Putamen (tissue), 1 donor: Measurements from ENCODE around the gene LPA.
"Not testable (repeated sequence)": the region's sequence is repeated elsewhere in the genome, so short reads cannot be mapped to it uniquely, and the experiment has no call there.

Experiments used
- DNase-seq: peaks from one replicate; pipeline ENCODE4 v3.0.0-alpha.2; 2016; ENCODE audit warnings: low spot score

Gene LPA

DNA sequence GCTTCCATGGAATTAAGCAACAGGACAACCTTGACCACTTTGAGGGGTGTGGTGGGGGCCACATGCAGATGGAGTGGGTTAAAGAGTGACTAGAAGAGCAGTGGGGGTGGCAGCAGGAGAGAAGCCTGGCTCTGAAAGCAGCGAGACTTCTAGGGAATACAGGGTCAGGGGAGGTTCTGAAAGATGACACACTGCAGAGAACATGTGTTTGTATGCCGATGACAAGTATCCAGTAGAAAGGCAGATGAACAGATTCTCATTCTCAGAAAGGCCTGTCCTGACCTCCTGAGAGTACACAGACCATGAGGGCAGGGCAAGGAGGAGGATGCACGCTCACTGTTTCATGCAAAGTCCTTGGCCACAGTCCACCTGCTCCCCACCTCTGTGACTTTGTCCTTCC lies 2.9 kb downstream of the LPA start:
- DNase-seq: no peak

DNA sequence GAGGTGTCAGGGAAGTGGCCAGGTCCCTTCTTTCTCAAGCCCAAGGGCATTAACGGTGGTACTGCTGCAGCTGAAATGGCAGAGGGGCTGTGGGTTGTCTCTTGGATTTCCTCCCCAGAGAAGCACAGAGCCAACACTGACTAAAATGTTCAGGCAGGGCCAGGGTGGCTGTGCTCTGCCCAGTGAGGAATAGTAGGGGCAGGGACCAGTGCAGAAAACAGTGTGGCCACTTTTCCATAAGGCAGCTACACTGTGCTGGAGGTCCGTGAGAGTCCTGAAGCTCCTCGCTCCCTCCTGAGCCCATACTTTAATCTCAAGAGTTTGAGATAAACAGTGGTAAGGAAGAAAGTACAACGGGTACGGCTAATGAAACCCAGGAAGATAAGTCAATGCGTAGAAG lies 4.5 kb downstream of the LPA start:
- DNase-seq: no peak

DNA sequence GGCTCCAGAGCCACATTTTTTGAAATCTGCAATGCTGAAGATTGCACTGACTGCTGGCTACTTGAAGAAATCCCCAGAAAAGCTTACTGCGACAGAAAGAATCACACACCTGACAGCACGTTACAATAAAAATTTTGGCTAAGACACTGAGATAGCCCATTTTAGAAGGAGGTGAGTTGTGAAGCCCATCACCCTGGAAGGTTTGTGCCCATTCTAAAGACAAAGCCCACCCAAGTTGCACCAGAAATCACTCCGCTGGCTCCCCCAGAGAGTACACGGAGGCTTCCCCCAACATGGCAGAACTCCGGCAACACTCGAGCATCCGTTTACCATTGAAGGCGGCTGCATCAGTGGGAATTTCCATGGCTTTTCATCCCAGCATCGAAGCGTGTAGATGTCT lies 29.4 kb downstream of the LPA start:
- DNase-seq: no peak

DNA sequence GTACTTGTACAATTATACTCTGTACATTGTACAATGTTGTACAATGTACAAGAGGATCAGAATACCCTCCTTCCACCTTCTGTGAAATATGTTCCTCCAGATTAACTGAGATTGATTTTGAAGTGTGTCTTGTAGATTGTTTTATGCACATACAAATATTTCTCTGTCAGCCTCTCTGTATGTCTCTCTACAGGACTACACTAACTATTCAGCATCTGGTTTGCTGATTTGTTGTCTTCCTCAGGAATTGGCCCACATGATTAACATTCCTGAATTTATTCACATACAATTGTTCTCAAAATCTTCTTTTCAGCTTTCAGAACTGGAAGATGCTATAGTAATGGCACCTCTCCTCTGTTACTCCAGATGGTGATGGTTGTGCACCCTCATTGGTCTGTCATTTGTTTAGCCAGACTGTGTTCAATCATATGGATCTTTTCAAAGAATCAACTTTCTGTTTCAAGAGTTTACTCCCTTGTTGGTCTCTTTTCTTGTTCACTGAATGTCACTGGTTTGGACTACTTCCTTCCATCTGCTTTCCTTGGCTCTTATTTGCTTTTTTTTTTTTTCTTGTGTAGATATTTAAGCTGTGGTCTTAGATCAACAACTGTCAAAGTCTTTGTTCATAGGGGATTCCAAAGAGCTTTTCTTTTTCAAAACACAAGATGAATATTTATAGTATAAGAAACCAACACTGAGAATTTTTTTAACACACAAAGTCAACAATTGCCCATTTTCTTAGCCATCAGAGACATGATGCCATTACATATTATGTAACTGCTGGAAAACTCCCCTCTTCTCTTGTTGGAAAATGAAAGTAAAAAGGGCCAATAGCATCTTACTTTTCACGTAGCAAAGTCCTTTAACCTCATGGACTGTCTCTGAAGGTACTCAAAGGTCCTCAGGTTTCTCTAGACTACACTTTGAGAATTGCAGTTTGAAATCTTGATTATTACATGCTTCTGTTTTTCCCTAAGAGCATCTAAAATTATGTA lies 67.9 kb downstream of the LPA start:
- DNase-seq: no peak

DNA sequence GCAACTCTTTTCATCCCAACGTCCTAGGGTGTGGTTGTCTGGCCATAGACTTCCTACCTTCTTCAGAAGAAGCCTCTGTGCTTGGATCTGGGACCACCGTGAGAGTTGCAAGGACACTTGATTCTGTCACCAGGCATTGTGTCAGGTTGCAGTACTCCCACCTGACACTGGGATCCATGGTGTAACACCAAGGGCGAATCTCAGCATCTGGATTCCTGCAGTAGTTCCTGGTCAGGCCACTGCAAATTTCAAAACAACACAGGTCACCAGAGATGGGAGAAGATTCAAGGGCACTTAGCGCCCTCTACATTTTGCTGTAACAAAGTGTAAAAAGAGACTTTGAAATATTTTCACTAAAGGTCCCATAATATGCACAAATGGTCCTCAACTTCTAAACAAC lies 68.8 kb downstream of the LPA start:
- not testable (repeated sequence) for DNase-seq

DNA sequence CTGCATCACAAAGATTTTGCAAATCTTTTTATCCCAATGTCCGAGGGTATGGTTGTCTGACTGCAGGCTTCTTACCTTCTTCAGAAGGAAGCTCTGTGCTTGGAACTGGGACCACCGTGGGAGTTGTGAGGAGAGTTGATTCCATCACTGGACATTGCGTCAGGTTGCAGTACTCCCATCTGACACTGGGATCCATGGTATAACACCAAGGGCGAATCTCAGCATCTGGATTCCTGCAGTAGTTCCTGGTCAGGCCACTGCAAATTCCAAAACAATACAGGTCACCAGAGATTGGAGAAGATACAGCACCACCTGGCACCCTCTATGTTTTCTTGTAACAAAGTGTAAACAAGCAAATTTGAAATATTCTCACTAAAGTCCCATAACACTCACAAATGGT lies 77.7 kb downstream of the LPA start:
- no peak for DNase-seq

DNA sequence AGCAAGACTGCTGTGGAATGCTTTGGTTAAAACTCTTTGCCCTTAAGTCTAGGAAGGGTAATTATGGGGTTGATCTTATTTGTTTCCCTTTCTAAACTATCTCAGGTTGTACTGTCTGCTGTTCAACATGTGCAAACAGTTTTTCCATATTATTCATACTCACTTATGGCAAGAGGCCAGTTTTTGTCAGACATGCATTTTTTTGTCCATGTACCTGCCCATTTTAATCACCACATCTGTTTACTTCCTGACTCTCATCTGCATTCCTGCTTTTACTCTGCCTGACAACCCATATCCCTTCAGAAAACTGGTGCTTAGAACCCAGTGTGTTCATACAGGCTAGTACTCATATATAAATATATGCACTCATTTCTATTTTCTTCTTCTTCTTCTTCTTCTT lies 80.3 kb downstream of the LPA start:
- DNase-seq: no peak

DNA sequence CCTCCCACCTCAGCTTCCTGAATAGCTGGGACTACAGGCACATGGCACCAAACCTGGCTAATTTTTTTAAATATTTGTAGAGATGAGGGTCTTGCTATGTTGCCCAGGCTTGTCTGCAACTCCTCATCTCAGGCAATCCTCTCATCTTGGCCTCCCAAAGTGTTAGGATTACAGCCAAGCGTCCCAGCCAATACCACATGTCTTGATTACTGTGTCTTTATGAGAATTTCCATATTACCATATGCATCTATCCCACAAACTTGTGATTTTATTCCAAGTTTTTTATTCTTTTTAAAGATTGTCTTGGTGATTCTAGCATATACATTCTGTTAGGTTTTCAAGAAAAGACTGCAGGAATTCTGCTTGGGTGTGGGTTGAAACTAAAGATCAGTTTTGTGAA lies 82.7 kb downstream of the LPA start:
- DNase-seq: no peak

DNA sequence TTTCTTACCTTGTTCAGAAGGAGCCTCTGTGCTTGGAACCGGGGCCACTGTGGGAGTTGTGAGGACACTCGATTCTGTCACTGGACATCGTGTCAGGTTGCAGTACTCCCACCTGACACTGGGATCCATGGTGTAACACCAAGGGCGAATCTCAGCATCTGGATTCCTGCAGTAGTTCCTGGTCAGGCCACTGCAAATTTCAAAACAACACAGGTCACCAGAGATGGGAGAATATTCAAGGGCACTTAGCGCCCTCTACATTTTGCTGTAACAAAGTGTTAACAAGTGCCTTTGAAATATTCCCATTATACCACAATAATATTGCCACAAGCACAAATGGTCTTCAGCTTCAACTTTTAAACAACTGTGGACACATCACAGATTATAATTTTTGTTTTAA lies 85.6 kb downstream of the LPA start:
- DNase-seq: not testable (repeated sequence)

DNA sequence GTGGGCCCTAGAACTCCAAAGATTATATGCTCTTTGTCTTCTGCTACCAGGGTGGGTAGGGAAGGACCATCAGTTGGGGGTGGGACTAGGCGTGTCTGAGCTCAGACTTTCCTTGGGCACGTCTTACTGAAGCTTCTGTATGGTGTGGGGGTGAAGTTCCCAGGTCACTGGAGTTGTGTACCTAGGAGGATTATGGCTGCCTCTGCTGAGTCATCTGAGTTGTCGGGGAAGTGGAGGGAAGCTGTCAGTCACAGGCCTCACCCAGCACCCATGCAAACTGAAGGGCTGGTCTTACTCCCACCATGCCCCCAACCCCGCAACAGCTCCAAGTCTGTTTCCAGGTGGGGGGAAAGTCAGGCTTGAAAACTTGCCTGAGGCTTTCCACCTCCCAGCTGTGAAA lies 90.1 kb downstream of the LPA start:
- no peak for DNase-seq

DNA sequence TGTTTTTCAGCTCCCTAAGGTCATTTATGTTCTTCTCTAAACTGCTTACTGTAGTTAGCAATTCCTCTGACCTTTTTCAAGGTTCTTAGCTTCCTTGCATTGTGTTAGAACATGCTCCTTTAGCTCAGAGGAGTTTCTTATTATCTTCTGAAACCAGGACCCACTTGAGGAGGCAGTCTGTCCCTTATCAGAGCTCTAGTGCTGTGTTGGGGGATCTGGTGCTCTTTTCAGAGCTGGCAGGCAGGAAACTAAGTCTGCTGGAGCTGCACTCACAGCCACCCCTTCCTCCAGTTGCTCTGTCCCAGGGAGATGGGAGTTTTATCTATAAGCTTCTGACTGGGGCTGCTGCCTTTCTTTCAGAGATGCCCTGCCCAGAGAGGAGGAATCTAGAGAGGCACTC lies 92.9 kb downstream of the LPA start:
- DNase-seq: not testable (repeated sequence)

DNA sequence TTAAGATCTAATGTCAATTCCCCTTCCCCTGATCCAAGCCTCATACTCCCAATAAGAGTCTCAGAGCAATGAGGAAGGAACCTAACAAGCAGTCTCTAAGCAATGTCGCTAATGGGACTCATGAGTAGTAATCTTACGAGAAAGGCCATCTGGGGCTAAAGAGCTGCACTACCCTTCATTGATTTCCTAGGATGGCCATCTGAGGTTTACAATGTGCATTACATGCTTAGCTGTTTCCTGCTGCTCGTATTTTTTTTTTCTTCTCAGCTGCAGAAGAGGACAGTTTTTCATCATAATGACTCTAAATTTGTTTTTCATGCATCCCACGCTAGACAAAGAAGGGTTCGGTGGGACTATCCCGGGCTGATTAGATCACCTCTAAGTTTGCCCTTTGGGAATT lies 119.3 kb downstream of the LPA start:
- DNase-seq: no peak

DNA sequence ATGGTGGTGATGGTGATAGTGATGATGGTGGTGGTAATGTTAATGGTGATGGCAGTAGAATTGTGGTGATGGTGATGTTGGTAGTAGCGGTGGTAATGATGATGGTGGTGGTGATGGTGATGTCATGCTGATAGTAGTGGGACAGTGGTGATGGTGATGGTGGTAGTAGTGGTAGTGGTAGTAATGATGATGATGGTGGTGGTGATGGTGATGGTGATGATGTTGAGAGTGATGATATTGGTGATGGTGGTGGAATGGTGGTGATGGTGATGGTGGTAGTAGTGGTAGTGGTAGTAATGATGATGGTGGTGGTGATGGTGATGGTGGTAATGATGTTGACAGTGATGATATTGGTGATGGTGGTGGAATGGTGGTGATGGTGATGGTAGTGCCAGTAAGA lies 128.8 kb downstream of the LPA start:
- no peak for DNase-seq

DNA sequence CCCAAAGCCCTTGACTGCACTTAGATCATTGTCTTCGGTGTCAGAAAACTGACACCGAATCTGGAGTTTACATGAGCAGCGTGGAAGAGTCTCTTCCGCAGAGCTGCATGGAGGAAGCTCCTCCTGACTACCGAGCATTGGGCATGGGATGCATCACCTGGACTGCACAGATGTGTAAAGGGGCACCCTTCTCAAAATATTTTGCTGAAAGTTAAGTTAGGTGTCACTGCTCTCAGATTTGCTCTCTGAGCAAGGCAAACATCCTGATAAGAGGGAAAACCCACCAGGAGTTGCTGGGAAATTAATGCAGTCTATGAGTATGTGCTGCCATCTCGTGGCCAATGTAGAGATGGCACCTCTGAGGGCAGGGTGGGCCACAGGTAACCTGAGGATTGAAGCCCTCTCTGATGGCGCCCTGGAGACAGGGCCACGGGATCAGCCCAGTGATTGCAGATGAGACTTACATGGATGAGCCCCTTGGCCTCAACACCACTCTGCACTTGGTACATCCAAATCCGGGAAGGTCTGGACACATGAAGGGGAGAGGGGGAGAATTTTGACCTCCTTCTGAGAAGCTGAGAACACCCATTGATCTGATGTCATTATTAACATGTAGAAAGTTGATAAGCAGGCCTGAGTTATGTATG lies 129.9 kb downstream of the LPA start:
- DNase-seq: peak; percentile 27

DNA sequence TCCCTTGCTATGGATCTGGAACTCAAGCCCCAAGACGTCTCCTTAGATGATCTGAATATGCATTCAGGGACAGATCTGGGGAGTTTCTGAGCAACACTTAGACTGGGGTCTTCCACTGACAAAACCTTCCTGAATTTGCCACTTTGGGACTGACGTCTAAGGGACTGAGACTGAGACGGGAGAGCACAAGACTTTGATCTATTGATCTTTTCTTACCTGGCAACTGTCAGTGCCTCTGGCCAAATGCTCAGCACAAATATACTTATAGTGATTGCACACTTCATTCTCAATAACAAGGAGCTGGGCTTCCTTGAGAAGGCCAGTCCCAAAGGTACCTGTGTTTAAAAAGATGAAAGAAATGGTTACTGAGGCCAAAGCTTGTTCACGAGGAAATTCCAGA lies 131.8 kb downstream of the LPA start:
- DNase-seq: no peak

DNA sequence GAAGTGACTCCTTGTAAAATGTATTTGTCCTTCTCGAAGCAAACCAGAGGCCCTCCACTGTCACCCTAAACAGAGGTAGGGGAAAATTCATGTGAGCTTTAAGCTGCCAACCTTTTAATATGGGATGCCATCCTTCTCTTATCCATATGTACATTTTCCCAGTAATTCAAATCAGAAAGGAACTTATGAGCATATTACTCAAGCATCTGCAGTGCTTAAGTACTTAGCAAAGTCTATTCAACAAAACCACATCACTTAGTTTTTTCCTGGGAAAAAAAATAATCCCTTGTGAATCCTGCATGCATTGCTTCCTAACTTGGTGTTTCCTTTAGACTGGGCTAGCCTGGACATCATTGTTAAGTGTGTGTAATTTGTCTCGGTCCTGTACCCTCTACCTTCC lies 132.2 kb downstream of the LPA start:
- no peak for DNase-seq

DNA sequence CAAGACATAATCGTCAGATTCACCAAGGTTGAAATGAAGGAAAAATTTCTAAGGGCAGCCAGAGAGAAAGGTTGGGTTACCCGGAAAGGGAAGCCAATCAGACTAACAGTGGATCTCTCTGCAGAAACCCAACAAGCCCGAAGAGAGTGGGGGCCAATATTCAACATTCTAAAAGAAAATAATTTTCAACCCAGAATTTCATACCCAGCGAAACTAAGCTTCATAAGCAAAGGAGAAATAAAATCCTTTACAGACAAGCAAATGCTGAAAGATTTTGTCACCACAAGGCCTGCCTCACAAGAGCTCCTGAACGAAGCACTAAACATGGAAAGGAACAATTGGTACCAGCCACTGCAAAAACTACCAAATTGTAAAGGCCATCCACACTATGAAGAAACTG lies 134.6 kb downstream of the LPA start:
- DNase-seq: not testable (repeated sequence)

DNA sequence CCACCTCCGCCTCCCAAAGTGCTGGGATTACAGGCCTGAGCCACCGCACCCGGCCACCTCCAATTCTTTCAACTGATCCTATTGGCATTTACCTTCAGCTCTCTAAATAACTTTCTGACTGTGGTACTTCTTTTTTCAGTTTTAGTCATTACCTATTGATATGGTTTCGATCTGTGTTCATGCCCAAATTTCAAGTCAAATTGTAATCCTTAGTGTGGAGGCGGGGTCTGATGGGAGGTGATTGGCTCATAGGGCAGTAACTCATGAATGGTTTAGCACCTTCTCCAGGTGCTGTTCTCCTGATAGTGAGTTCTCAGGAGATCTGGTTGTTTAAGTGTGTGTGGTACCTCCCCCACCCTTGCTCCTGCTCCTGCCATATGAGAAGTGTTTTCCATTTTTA lies 140.9 kb downstream of the LPA start:
- DNase-seq: no peak

DNA sequence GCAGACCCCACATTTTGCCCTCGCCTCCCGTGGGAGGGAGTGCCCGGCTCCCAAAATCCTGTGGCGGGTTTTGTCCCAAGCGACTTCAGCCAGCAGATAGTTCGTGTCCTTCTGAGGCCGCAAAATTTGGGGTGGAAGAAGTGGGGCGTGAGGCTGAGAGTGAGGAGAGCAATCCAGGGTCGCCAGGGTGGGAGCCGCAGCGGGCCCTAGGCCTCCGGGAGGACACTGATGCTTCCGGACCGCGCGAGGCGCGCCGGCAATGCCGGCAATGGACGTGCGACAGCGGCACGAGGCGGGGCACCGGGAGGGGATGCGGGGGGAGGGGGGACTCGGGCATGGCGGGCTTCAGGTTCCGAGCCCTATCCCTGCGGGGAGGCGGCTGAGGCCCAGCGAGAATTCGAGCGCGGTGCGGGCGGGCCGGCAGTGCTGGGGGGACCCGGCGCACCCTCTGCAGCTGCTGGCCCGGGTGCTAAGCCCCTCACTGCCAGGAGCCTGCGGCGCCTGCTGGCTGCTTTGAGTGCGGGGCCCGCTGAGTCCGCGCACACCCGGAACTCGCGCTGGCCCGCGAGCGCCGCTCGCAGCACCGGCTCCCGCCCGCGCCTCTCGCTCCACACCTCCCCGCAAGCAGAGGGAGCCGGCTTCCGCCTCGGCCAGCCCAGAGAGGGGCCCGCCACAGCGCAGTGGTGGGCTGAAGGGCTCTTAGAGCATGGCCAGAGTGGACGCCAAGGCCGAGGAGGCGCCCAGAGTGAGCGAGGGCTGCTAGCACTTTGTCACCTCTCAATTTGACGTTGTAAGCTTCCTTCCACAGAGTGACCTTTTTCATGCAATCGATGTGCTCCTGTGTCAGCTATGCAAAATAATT lies 143.8 kb downstream of the LPA start:
- DNase-seq: peak; percentile 68

DNA sequence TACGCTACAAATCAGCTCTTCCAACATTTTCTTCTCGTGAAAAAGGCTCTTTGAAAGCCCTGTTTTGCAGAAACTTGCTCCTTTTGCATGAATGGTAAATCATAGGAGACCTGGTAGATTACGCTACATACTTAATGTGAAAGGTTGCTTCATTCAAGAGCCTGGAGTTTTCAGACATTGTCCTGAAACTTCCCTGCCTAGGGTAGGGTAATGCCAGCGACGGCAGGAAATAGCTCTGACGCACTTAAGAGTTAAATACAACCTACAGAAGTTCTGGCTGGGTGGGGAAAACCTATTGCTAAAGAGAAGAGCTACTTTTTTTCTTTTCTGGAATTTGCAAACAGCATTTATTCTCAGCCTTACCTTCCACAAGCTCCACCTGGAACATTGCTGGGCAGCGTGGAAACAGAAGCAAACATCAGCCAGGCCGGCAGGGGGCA lies 144.5 kb downstream of the LPA start:
- DNase-seq: no peak

DNA sequence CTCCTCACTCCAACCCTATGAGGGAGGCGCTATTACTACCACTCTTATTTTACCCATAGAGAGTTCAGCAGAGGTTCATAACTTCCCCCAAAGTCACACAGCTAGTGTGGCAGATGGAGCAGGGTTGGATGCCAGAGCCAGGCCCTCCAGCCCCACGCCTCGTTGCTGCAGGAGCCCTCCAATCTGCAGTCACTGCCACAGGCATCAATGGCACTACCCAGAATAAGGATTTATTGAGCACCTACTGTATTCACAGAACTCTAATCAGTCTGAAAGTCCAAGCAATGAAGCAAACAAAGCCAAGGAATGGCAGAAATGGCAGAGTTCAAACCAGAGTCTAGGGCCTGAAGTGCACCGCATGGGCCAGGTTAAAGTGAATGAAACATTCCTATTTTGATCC lies 144.9 kb downstream of the LPA start:
- DNase-seq: no peak

DNA sequence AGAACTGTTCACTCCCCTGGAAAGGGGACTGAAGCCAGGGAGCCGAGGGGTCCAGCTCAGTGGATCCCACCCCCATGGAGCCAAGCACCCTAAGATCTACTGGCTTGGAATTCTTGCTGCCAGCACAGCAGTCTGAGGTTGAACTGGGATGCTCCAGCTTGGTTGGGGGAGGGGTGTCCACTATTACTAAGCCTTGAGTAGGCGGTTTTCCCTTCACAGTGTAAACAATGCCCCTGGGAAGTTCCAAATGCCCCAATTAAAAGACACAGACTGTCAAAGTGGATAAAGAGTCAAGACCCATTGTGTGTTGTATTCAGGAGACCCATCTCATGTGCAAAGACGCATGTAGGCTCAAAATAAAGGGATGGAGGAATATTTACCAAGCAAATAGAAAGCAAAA lies 150.2 kb downstream of the LPA start:
- DNase-seq: no peak
